DOHH2 (cell line): ENCODE results near the gene GARIN5B.
A peak's percentile ranks its signal among the peaks of the same experiment; 100 is the strongest.

Source experiments
- H3F3A ChIP-seq: fragments of 200-600 bp; sonication (generic), shearing (Covaris generic); 2 replicates; pipeline ENCODE4 v1.6.0; 2016; ENCODE audit warnings: antibody characterized with exemption, mild to moderate bottlenecking; ENCODE audit not compliant: control insufficient read depth, insufficient read depth
- H3K27ac ChIP-seq: fragments of 200-600 bp; sonication (generic); 2 replicates; pipeline ENCODE4 v1.5.1; 2014; ENCODE audit warnings: low read depth, mild to moderate bottlenecking, low read length, moderate library complexity
- H3K27me3 ChIP-seq: fragments of 200-600 bp; sonication (generic); 2 replicates; pipeline ENCODE4 v1.6.1; 2014; ENCODE audit warnings: mild to moderate bottlenecking, low read length, mixed read lengths; ENCODE audit not compliant: control insufficient read depth
- H3K36me3 ChIP-seq: fragments of 200-600 bp; sonication (generic); 2 replicates; pipeline ENCODE4 v1.6.1; 2014; ENCODE audit warnings: mild to moderate bottlenecking, low read length, moderate library complexity, mixed read lengths; ENCODE audit not compliant: control insufficient read depth
- H3K4me1 ChIP-seq: fragments of 200-600 bp; sonication (generic); 2 replicates; pipeline ENCODE4 v1.6.1; 2014; ENCODE audit warnings: mild to moderate bottlenecking, low read length, mixed read lengths; ENCODE audit not compliant: control insufficient read depth
- H3K4me2 ChIP-seq: fragments of 200-600 bp; sonication (generic); 2 replicates; pipeline ENCODE4 v1.6.0; 2014; ENCODE audit warnings: mild to moderate bottlenecking, low read length, moderate library complexity
- H3K4me3 ChIP-seq: fragments of 200-600 bp; sonication (generic); 2 replicates; pipeline ENCODE4 v1.5.1; 2014; ENCODE audit warnings: mild to moderate bottlenecking, low read length, mixed read lengths
- H3K79me2 ChIP-seq: fragments of 200-600 bp; sonication (generic); 2 replicates; pipeline ENCODE4 v1.6.1; 2014; ENCODE audit warnings: mild to moderate bottlenecking, low read length, mixed read lengths; ENCODE audit not compliant: control insufficient read depth
- H3K9me2 ChIP-seq: fragments of 200-600 bp; sonication (generic); replicated peaks from 2 replicates; pipeline ENCODE4 v1.6.1; 2014; ENCODE audit warnings: mild to moderate bottlenecking, low read length, mixed read lengths; ENCODE audit not compliant: control insufficient read depth
- H3K9me3 ChIP-seq: fragments of 200-600 bp; sonication (generic); 2 replicates; pipeline ENCODE4 v1.6.1; 2014; ENCODE audit warnings: antibody characterized with exemption, low read length, mixed read lengths; ENCODE audit not compliant: control insufficient read depth, insufficient read depth
- H4K20me1 ChIP-seq: fragments of 200-600 bp; sonication (generic); 2 replicates; pipeline ENCODE4 v1.6.0; 2014; ENCODE audit warnings: low read depth, mild to moderate bottlenecking, antibody characterized with exemption, low read length, moderate library complexity; ENCODE audit not compliant: control insufficient read depth, insufficient read depth
- EZH2phosphoT487 ChIP-seq: fragments of 200-600 bp; sonication (generic); IDR thresholded peaks from 2 replicates; pipeline ENCODE4 v1.6.1; 2017; ENCODE audit warnings: borderline replicate concordance, mild to moderate bottlenecking, antibody characterized with exemption, low read length, moderate library complexity, mixed read lengths
- TF ChIP-seq, protein P1 (sequence below): fragments of 200-600 bp; sonication (generic); IDR thresholded peaks from one replicate; pipeline ENCODE4 v1.5.1; 2014; ENCODE audit warnings: antibody characterized with exemption, mild to moderate bottlenecking, low read depth, low read length; ENCODE audit not compliant: poor library complexity, severe bottlenecking

Gene GARIN5B

DNA sequence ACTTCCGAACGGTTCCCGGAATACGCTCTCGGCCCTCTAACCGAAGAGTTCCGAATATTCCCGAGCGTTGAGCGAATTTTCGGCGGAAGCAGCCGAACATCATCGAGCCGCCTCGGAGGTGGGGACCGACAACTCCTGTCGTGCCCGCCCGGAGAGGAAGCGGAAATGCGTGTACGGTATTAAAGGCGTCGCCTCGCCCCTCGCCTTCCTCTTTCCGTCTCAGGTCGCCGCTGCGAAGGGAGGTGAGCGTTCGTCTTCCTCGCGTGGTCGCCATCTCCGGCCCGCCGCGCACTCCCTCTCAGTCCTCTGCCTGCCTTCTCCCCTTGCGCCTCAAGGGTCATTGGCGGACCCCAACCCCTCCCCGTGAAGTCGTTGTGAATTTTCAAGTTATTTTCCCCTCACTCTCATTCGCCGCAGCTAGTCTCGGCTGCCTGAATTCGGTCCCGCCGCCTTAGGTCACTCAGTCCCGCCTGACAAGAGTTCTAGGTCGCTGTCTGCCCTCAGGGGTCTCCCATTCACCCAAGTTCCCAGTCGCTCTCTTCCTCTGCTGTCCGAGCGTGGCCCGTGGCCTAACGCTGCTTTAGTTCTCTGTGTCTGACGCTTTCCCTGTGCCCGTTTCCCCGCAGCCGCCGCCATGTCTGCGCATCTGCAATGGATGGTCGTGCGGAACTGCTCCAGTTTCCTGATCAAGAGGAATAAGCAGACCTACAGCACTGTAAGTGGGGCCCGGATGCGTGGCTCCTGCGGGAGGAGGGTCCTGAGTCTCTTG, 22.8 kb upstream of the GARIN5B start, which contains the start of gene RPL28:
TSS of gene RPL28 (plus strand) at position 209 of the 769 bp plus-strand sequence. CDS start at position 635, 426 bp downstream.
- Histone ChIP-seq H3K79me2 (peaks cover 60% of the 10 kb centered on the region), H3K4me3 (peak within 1 kb of the TSS; percentile 99), H3F3A (peaks cover 58% of the 10 kb centered on the region), H3K4me1 (peaks cover 63% of the 10 kb centered on the region), H4K20me1 (peaks cover 34% of the 10 kb centered on the region), H3K4me2 (peak within 1 kb of the TSS; percentile 99), H3K36me3 (peaks cover 54% of the 10 kb centered on the region), H3K27me3 (peaks cover 3% of the 10 kb centered on the region; the same call in 1 of the 2 replicates), H3K27ac (peak within 1 kb of the TSS; percentile 97), H3K9me3 (no peaks in the 10 kb centered on the region), H3K9me2 (no peaks in the 10 kb centered on the region)
- TF ChIP-seq, protein P1, sequence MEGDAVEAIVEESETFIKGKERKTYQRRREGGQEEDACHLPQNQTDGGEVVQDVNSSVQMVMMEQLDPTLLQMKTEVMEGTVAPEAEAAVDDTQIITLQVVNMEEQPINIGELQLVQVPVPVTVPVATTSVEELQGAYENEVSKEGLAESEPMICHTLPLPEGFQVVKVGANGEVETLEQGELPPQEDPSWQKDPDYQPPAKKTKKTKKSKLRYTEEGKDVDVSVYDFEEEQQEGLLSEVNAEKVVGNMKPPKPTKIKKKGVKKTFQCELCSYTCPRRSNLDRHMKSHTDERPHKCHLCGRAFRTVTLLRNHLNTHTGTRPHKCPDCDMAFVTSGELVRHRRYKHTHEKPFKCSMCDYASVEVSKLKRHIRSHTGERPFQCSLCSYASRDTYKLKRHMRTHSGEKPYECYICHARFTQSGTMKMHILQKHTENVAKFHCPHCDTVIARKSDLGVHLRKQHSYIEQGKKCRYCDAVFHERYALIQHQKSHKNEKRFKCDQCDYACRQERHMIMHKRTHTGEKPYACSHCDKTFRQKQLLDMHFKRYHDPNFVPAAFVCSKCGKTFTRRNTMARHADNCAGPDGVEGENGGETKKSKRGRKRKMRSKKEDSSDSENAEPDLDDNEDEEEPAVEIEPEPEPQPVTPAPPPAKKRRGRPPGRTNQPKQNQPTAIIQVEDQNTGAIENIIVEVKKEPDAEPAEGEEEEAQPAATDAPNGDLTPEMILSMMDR, result no peak
- no peak for TF ChIP-seq EZH2phosphoT487

DNA sequence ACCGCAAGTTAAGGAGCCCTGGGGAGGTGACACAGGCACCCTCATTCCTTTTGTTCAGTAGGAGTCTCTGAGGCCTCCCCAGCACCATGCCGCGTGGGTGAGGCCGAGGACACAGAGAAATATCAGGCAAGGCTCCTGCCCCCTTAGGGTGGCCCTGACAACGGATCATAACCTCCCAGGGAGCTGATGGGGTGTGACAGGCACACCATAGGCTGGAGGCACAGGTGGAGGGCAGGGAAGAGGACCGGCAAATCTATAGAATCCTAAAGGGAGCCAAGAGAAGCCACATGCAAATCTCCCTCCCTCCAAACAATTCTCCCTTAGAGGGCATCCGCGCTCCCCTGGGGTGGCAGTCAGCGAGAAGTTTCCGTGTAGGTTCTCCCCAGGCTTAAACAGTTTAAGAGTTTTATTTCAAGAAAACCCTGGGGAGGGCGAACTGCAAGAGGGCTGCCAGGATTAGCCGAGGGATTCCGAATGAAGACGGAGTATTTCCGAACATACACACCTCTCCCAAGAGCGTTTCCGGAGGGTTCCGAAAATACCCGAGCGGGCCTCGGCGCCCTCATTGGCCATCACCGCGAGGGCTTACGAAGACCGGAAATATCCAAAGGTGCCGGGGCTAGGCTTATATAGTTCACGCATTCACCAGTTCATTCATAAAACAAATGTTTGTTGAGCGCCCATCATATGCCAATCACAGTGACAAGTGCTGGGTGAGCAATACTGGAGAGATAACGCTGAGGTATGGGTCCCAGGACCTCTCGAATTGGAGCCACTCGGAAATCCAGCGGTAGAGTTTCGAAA, 22.1 kb upstream of the GARIN5B start:
- no peaks in the 10 kb centered on the region for H3K9me3 ChIP-seq
- H3K36me3 ChIP-seq, result peaks cover 52% of the 10 kb centered on the region
- H3K27me3 ChIP-seq, result peaks cover 3% of the 10 kb centered on the region; the same call in 1 of the 2 replicates
- peaks cover 60% of the 10 kb centered on the region for H3K79me2 ChIP-seq
- TF ChIP-seq, protein P1, result no peak
- TF ChIP-seq EZH2phosphoT487, result no peak
- H3K27ac ChIP-seq, result peak overlapping the region; percentile 97
- H3F3A ChIP-seq, result peaks cover 50% of the 10 kb centered on the region
- peak overlapping the region; percentile 99 for H3K4me2 ChIP-seq
- peak overlapping the region; percentile 99 for H3K4me3 ChIP-seq
- no peaks in the 10 kb centered on the region for H3K9me2 ChIP-seq
- H4K20me1 ChIP-seq, result peaks cover 30% of the 10 kb centered on the region
- H3K4me1 ChIP-seq, result peaks cover 57% of the 10 kb centered on the region

DNA sequence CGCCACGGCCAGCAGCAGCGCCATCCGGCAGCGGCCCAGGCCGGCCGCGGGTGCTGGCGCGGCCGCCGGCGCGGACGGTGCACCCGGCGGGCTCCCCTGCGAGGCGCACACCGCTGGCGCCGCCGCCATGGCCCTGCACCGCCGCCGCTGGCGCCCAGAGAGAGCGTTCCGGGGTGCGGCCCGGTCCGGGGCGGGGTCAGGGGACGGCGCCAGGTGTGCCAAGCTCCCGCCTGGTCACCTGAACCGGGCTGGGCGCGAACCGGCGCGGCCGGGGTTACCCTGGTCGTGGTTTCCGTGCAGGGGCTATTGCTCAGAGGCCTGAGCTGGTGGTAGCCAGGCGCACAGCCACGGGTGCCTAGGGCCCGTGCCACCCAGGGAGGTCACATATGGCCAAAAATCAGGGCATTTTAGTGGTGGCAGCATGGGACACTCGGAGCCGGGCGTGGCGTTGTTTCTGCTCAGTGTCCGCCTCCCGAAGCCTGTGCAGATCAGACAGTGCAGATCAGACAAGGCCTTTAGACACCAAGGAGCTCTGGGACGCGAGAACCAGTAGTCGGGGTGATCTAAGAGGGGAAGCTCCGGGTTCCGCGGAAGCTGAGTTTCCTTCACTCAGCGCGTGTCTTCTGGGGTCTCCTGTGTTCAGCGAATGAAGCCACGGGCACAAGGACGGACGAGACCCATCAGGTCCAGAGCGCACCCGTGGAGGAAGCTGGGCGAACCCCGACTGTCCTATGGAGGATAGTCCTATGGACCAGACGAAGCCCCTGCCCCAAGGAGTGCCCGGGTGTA, 21.3 kb upstream of the GARIN5B start, which contains the start of gene TMEM238:
TSS of gene TMEM238 (minus strand) at position 162 of the 789 bp plus-strand sequence. CDS start at position 129, 33 bp downstream.
- Histone ChIP-seq H3K9me3 (no peaks in the 10 kb centered on the region), H3F3A (peaks cover 45% of the 10 kb centered on the region), H3K27me3 (peaks cover 3% of the 10 kb centered on the region; the same call in 1 of the 2 replicates), H4K20me1 (peaks cover 29% of the 10 kb centered on the region), H3K9me2 (no peaks in the 10 kb centered on the region), H3K4me1 (peaks cover 51% of the 10 kb centered on the region), H3K27ac (peak within 1 kb of the TSS; percentile 97), H3K4me2 (peak within 1 kb of the TSS; percentile 99), H3K36me3 (peaks cover 44% of the 10 kb centered on the region), H3K79me2 (peaks cover 60% of the 10 kb centered on the region), H3K4me3 (peak within 1 kb of the TSS; percentile 99)
- TF ChIP-seq, protein P1, result no peak
- TF ChIP-seq EZH2phosphoT487, result no peak
